ENCODE data around the gene AHNAK2. TPM values are rescaled to one million over a fixed set of nuclear protein-coding genes. Genes with fewer than 3 reads are reported as not detected.
"Not testable (repeated sequence)": the region's sequence is repeated elsewhere in the genome, so short reads cannot be mapped to it uniquely, and the experiment has no call there.

Gene AHNAK2
- total RNA-seq, 2 donors from 2014 or later, result 3.6 to 5.2 TPM

DNA sequence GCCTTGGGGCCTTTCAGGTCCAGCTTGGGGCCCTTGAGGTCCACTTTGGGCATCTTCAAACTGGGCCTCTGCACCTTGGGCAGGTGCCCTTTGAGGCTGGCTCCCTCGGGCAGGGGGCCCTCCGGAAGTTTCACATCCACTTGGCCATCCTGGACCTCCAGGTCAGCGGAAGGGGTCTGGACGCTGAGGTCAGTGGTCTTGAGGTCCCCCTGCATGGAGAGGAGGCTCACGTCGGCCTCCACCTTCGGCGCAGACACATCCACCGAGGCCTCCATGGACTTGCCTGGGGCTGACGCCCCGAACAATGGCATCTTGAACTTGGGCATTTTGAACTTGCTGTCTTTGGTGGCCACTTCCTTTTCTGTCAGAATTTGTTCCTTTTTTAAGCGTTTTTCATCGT is 25.1 kb downstream of the AHNAK2 start:
- 79 to 80% methylated on average over 6 to 13 of the region's 13 CpGs for WGBS, 2 donors
- TF ChIP-seq, protein P1, sequence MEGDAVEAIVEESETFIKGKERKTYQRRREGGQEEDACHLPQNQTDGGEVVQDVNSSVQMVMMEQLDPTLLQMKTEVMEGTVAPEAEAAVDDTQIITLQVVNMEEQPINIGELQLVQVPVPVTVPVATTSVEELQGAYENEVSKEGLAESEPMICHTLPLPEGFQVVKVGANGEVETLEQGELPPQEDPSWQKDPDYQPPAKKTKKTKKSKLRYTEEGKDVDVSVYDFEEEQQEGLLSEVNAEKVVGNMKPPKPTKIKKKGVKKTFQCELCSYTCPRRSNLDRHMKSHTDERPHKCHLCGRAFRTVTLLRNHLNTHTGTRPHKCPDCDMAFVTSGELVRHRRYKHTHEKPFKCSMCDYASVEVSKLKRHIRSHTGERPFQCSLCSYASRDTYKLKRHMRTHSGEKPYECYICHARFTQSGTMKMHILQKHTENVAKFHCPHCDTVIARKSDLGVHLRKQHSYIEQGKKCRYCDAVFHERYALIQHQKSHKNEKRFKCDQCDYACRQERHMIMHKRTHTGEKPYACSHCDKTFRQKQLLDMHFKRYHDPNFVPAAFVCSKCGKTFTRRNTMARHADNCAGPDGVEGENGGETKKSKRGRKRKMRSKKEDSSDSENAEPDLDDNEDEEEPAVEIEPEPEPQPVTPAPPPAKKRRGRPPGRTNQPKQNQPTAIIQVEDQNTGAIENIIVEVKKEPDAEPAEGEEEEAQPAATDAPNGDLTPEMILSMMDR (IDR thresholded peaks at IDR 0.05), result no peak
- TF ChIP-seq POLR2A (IDR thresholded peaks at IDR 0.05), result no peak
- intact Hi-C loops (cut with DNase I), result no loop called here
- DNase-seq (no peak), ATAC-seq (no peak)
- Histone ChIP-seq H3K36me3 (replicated peaks in 1 of 2; ENCODE audit: insufficient read depth in 1 of 2, low read depth in 2 of 2) (no peaks in the 10 kb centered on the region), H3K4me1 (peaks cover 6% of the 10 kb centered on the region), H3K9me3 (no peaks in the 10 kb centered on the region), H3K4me3 (no peak overlapping the region), H3K27me3 (no peaks in the 10 kb centered on the region), H3K27ac (no peak overlapping the region)

DNA sequence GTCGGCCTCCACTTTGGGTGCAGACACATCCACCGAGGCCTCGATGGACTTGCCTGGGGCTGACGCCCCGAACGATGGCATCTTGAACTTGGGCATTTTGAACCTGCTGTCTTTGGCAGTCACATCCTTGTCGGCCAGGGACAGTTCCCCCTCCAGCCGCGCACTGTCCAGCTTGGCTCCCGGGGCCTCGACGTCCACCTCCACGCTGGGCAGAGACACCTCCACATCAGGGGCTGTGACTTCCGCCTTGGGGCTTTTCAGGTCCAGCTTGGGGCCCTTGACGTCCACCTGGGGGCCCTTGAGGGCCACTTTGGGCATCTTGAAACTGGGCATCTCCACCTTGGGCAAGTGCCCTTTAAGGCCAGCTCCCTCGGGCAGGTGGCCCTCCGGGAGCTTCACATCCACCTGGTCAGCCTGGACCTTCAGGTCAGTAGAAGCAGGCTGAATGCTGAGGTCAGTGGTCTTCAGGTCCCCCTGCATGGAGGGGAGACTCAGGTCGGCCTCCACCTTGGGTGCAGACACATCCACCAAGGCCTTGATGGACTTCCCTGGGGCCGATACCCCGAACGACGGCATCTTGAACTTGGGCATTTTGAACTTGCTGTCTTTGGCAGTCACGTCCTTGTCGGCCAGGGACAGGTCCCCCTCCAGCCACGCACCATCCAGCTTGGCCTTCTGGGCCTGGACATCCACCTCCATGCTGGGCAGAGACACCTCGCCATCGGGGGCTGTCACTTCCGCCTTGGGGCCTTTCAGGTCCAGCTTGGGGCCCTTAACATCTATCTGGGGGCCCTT is 26.1 kb downstream of the AHNAK2 start:
- H3K4me1 ChIP-seq; intact Hi-C loops (cut with DNase I); H3K27ac ChIP-seq; ATAC-seq; H3K9me3 ChIP-seq; H3K4me3 ChIP-seq; H3K27me3 ChIP-seq; DNase-seq; H3K36me3 ChIP-seq (replicated peaks in 1 of 2; ENCODE audit: insufficient read depth in 1 of 2, low read depth in 2 of 2): not testable (repeated sequence)
- 80 to 84% methylated on average over 14 to 28 of the region's 28 CpGs for WGBS, 2 donors

DNA sequence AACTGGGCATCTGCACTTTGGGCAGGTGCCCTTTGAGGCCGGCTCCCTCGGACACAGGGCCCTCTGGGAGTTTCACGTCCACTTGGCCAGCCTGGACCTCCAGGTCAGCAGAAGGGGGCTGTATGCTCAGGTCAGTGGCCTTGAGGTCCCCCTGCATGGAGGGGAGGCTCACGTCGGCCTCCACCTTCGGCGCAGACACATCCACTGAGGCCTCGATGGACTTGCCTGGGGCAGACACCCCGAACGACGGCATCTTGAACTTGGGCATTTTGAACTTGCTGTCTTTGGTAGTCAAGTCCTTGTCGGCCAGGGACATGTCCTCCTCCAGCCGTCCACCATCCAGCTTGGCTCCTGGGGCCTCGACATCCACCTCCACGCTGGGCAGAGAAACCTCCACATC is 27.5 kb downstream of the AHNAK2 start:
- H3K27ac ChIP-seq; intact Hi-C loops (cut with DNase I); H3K4me1 ChIP-seq; ATAC-seq; DNase-seq; H3K4me3 ChIP-seq; H3K9me3 ChIP-seq; H3K36me3 ChIP-seq (replicated peaks in 1 of 2; ENCODE audit: insufficient read depth in 1 of 2, low read depth in 2 of 2); H3K27me3 ChIP-seq: not testable (repeated sequence)
- WGBS, 2 donors, result 90% methylated on average over 15 of the region's 15 CpGs; no CpG with 5 or more reads in 1 of the 2 donors

DNA sequence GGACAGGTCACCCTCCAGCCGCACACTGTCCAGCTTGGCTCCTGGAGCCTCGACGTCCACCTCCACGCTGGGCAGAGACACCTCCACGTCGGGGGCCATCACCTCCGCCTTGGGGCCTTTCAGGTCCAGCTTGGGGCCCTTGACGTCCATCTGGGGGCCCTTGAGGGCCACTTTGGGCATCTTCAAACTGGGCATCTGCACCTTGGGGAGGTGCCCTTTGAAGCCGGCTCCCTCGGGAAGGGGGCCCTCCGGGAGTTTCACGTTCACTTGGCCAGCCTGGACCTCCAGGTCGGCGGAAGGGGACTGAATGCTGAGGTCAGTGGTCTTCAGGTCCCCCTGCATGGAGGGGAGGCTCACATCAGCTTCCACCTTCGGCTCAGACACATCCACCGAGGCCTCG is 28.2 kb downstream of the AHNAK2 start:
- no peak overlapping the region for H3K4me3 ChIP-seq
- no peaks in the 10 kb centered on the region for H3K9me3 ChIP-seq
- no peaks in the 10 kb centered on the region for H3K4me1 ChIP-seq
- no peaks in the 10 kb centered on the region for H3K27me3 ChIP-seq
- intact Hi-C loops (cut with DNase I), result no loop called here
- H3K36me3 ChIP-seq (replicated peaks in 1 of 2; ENCODE audit: insufficient read depth in 1 of 2, low read depth in 2 of 2), result no peaks in the 10 kb centered on the region
- DNase-seq, result no peak
- H3K27ac ChIP-seq, result no peak overlapping the region
- 83 to 100% methylated on average over 2 to 17 of the region's 17 CpGs for WGBS, 2 donors
- no peak for ATAC-seq
- TF ChIP-seq, protein P1 (IDR thresholded peaks at IDR 0.05), result no peak
- TF ChIP-seq POLR2A (IDR thresholded peaks at IDR 0.05), result no peak

DNA sequence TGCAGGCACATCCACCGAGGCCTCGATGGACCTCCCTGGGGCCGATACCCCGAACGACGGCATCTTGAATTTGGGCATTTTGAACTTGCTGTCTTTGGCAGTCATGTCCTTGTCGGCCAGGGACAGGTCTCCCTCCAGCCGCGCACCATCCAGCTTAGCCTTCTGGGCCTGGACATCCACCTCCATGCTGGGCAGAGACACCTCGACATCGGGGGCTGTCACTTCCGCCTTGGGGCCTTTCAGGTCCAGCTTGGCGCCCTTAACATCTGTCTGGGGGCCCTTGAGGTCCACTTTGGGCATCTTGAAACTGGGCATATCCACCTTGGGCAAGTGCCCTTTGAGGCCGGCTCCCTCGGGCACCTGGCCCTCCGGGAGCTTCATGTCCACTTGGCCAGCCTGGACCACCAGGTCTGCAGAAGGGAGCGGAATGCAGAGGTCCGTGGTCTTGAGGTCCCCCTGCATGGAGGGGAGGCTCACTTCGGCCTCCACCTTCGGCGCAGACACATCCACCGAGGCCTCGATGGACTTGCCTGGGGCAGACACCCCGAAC is 28.7 kb downstream of the AHNAK2 start:
- 91% methylated on average over 23 of the region's 24 CpGs; no CpG with 5 or more reads in 1 of the 2 donors for WGBS, 2 donors
- intact Hi-C loops (cut with DNase I); H3K27ac ChIP-seq; H3K36me3 ChIP-seq (replicated peaks in 1 of 2; ENCODE audit: insufficient read depth in 1 of 2, low read depth in 2 of 2); H3K27me3 ChIP-seq; H3K4me1 ChIP-seq; H3K9me3 ChIP-seq; H3K4me3 ChIP-seq; DNase-seq; ATAC-seq: not testable (repeated sequence)

DNA sequence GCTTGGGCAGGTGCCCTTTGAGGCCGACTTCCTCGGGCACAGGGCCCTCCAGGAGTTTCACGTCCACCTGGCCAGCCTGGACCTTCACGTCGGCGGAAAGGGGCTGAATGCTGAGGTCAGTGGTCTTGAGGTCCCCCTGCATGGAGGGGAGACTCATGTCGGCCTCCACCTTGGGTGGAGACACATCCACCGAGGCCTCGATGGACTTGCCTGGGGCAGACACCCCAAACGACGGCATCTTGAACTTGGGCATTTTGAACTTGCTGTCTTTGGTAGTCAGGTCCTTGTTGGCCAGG is 29.5 kb downstream of the AHNAK2 start:
- no peak overlapping the region for H3K4me3 ChIP-seq
- H3K27ac ChIP-seq, result no peak overlapping the region
- no peak for TF ChIP-seq POLR2A (IDR thresholded peaks at IDR 0.05)
- TF ChIP-seq, protein P1 (IDR thresholded peaks at IDR 0.05), result no peak
- no peak for ATAC-seq
- intact Hi-C loops (cut with DNase I), result no loop called here
- H3K4me1 ChIP-seq, result no peaks in the 10 kb centered on the region
- DNase-seq, result no peak
- H3K36me3 ChIP-seq (replicated peaks in 1 of 2; ENCODE audit: insufficient read depth in 1 of 2, low read depth in 2 of 2), result no peaks in the 10 kb centered on the region
- no peaks in the 10 kb centered on the region for H3K9me3 ChIP-seq
- no peaks in the 10 kb centered on the region for H3K27me3 ChIP-seq
- 76 to 80% methylated on average over 1 to 11 of the region's 11 CpGs for WGBS, 2 donors

DNA sequence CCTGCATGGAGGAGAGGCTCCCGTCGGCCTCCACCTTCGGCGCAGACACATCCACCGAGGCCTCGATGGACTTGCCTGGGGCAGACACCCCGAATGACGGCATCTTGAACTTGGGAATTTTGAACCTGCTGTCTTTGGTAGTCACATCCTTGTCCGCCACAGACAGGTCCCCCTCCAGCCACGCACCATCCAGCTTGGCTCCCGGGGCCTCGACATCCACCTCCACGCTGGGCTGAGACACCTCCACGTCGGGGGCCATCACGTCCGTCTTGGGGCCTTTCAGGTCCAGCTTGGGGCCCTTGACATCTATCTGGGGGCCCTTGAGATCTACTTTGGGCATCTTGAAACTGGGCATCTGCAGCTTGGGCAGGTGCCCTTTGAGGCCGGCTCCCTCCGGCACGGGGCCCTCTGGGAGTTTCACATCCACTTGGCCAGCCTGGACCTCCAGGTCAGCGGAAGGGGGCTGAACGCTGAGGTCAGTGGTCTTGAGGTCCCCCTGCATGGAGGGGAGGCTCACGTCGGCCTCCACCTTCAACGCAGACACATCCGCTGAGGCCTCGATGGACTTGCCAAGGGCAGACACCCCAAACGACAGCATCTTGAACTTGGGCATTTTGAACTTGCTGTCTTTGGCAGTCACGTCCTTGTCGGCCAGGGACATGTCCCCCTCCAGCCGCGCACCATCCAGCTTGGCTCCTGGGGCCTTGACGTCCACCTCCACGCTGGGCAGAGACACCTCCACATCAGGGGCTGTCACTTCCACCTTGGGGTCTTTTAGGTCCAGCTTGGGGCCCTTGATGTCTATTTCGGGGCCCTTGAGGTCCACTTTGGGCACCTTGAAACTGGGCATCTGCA is 30.1 kb downstream of the AHNAK2 start:
- H3K4me3 ChIP-seq; intact Hi-C loops (cut with DNase I); H3K27me3 ChIP-seq; H3K9me3 ChIP-seq; ATAC-seq; H3K4me1 ChIP-seq; H3K36me3 ChIP-seq (replicated peaks in 1 of 2; ENCODE audit: insufficient read depth in 1 of 2, low read depth in 2 of 2); DNase-seq; H3K27ac ChIP-seq: not testable (repeated sequence)
- 84 to 89% methylated on average over 14 to 34 of the region's 35 CpGs for WGBS, 2 donors

DNA sequence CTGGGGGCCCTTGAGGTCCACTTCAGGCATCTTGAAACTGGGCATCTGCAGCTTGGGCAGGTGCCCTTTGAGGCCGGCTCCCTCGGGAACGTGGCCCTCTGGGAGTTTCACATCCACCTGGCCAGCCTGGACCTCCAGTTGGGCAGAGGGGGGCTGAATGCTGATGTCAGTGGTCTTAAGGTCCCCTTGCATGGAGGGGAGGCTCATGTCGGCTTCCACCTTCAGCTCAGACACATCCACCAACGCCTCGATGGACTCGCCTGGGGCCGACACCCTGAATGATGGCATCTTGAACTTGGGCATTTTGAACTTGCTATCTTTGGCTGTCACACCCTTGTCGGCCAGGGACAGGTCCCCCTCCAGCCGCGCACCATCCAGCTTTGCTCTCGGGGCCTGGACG is 31.0 kb downstream of the AHNAK2 start:
- H3K9me3 ChIP-seq; H3K27me3 ChIP-seq; H3K4me1 ChIP-seq; intact Hi-C loops (cut with DNase I); ATAC-seq; DNase-seq; H3K36me3 ChIP-seq (replicated peaks in 1 of 2; ENCODE audit: insufficient read depth in 1 of 2, low read depth in 2 of 2); H3K27ac ChIP-seq; H3K4me3 ChIP-seq: not testable (repeated sequence)
- 20 to 85% methylated on average over 1 to 13 of the region's 13 CpGs for WGBS, 2 donors

All from body of pancreas (tissue), 4 donors.